Activated naive CD8-positive, alpha-beta T cell treated with anti-CD3 and anti-CD28 coated beads, Interleukin-2, amount 10 ng/mL, durations not matched to agents 7 days and 5 days (primary cell): Measurements from ENCODE around the gene B4GALT3. TPM values are rescaled to one million over a fixed set of nuclear protein-coding genes. Genes with fewer than 3 reads are reported as not detected.
A peak's percentile ranks its signal among the peaks of the same experiment; 100 is the strongest.

ENCODE experiments used
- ATAC-seq: fragments of 150-1000 bp; cut with Tn5 transposase; one replicate; pipeline ENCODE4 v1.10.0; 2021; ENCODE audit warnings: low read depth, moderate library complexity
- POLR2A ChIA-PET: fragments of 350-600 bp; sonication (Branson Sonifier 250); formaldehyde crosslinking; loops from one replicate; lab custom pipeline; 2021; ENCODE audit warnings: antibody characterized with exemption; lab: Charles Lee
- DNase-seq: peaks from one replicate; pipeline ENCODE4 v3.0.0; 2021
- H3K27ac Mint-ChIP-seq: one replicate; pipeline ENCODE4 v1.8.0; 2022; ENCODE audit warnings: mild to moderate bottlenecking, mixed read lengths
- H3K27me3 Mint-ChIP-seq: one replicate; pipeline ENCODE4 v1.8.0; 2022; ENCODE audit warnings: mild to moderate bottlenecking, moderate library complexity, mixed read lengths
- H3K36me3 Mint-ChIP-seq: one replicate; pipeline ENCODE4 v1.8.0; 2021; ENCODE audit warnings: mild to moderate bottlenecking, mixed read lengths
- H3K4me1 Mint-ChIP-seq: one replicate; pipeline ENCODE4 v1.8.0; 2021; ENCODE audit warnings: mixed read lengths
- H3K4me3 Mint-ChIP-seq: one replicate; pipeline ENCODE4 v1.8.0; 2022; ENCODE audit warnings: mild to moderate bottlenecking, moderate library complexity, mixed read lengths
- H3K9me3 Mint-ChIP-seq: one replicate; pipeline ENCODE4 v1.8.0; 2021; ENCODE audit warnings: mixed read lengths
- total RNA-seq, 2 experiments: library from RNA; stranded (reverse); gene quantifications; one replicate each; pipeline ENCODE4 v1.2.3, GENCODE V29; 2021

Gene B4GALT3
- total RNA-seq, 2 experiments from 2014 or later, result 54.5 to 54.8 TPM

DNA sequence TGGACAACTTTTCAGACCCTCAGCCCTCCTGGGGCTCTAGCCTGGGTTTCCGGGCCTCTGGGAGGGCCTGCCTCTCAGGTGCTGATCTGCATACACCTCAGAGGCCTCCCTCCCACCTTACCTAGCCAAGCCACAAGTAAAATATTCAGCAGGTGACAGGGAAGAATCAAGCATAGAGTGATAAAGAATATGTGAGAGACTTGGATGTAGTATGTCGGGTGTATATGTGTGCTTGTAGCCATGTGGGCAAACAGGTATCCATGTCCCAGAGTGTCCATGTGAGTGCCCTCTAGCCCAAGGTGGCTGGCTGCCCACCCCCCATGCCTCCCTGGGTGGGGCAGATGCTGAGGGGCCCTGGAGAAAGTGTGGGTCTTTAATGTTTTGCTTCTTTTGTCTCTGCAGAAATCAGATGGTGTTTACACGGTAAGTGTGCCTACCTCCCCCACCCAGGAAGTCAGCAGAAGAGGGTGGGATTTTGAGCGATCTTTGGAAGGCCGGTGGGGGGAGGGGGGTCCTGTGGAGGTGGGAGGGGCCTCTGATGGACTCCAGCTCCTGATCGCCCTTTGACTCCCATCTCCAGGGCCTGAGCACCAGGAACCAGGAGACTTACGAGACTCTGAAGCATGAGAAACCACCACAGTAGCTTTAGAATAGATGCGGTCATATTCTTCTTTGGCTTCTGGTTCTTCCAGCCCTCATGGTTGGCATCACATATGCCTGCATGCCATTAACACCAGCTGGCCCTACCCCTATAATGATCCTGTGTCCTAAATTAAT, 41.2 kb upstream of the B4GALT3 start:
- peak overlapping the region; percentile 69 for H3K27ac Mint-ChIP-seq
- H3K4me1 Mint-ChIP-seq, result peaks cover 53% of the 10 kb centered on the region
- peaks cover 20% of the 10 kb centered on the region for H3K36me3 Mint-ChIP-seq
- no peaks in the 10 kb centered on the region for H3K27me3 Mint-ChIP-seq
- no peaks in the 10 kb centered on the region for H3K9me3 Mint-ChIP-seq
- POLR2A ChIA-PET, result interaction anchor here (0.6 to 2.9 kb wide), 4 partner anchors 16 to 205 kb away, joined by 3 to 13 read pairs (median 3); partner anchors contain the start of gene NDUFS2
- H3K4me3 Mint-ChIP-seq, result peak overlapping the region; percentile 22
- no peak for DNase-seq
- no peak for ATAC-seq

DNA sequence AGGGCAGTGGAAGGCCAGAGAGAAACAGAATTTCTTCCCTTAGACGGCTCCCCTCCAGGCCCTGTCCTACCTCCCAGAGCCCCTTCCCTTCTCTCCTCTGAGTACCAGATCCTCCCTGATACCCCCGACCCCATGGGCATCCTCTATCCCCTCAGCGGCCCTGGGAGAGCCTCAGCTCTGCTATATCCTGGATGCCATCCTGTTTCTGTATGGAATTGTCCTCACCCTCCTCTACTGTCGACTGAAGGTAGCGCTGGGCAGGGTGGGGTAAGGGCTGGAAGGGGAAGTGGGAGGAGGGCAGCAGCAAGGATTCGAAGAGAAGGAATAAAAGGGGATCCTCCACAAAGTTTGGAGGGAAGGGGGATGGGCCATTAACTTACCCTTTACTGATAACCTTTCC, 40.5 kb upstream of the B4GALT3 start:
- Mint-ChIP-seq H3K4me3 (peak overlapping the region; percentile 33), H3K4me1 (peaks cover 54% of the 10 kb centered on the region), H3K27ac (peak overlapping the region; percentile 69), H3K27me3 (no peaks in the 10 kb centered on the region), H3K36me3 (peaks cover 26% of the 10 kb centered on the region), H3K9me3 (no peaks in the 10 kb centered on the region)
- POLR2A ChIA-PET, result interaction anchor here (2.9 kb wide), 1 partner anchor 16 kb away, joined by 13 read pairs; the partner anchor contains the start of gene NDUFS2
- ATAC-seq (no peak), DNase-seq (no peak)

DNA sequence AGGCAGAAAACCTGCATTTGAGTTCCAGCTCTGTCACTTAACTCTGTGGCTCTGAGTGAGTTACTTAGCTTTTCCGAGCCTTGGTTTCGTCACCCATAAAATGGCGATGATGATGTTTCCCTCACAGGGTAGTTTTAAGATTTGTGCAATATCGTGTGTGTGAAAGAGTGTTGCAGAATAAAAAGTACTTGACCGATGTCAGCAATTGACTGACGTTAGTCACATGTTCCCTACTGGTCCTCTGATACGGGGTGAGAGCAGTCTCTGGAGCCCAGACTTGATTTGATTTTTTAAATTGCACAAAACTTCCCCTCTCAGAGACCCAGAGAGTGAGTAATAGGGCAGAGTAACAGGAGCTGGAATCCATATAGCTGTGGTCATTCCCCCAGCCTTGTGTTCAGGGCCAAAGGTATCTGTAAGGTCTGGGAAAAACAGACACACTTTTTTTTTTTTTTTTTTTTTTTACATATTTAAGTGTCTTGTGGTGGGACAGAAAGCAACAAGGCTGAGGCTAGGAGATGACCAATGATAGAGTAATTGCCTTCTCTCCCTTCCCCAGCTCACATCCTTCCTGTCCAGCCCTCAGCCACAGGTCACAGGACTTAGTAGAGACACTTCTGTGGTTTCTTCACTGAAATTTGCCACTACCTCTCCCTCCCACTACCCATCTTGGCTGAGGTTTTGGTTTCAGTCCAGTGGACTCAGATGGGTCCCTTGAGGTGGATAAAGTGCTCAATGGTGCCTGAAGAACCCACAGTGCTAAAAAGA, 39.8 kb upstream of the B4GALT3 start:
- ATAC-seq, result peak; percentile 31

DNA sequence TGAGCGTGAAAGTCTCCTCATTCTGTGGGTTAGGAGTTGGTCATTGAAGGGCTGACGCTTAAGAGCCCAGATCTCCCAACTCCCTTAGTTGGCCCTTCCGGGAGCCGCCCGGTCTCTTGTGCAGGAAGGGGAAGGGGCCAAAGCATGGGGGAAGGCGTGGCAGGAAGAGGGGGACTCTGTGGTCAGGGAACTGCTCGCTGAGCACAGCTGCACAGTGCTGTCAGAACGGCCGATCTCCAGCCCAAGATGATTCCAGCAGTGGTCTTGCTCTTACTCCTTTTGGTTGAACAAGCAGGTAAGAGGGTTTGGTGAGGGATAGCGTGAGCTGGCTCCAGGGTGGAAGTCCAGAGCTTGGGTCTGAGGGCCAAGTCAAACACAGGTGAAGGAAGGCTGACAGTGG, 37.8 kb upstream of the B4GALT3 start, which contains the start of gene FCER1G:
Gene FCER1G, plus strand, starts transcription at position 220 of the 400 bp plus-strand sequence. Its CDS starts 27 bp downstream, at position 247.
- Mint-ChIP-seq H3K27me3 (no peaks in the 10 kb centered on the region), H3K4me3 (peak within 1 kb of the TSS; percentile 90), H3K4me1 (peaks cover 47% of the 10 kb centered on the region), H3K9me3 (no peaks in the 10 kb centered on the region), H3K36me3 (peaks cover 32% of the 10 kb centered on the region), H3K27ac (peak within 1 kb of the TSS; percentile 92)
- DNase-seq, result no peak
- ATAC-seq, result peak; percentile 13
- POLR2A ChIA-PET, result interaction anchor here (0.6 to 2.5 kb wide), 7 partner anchors 9 to 447 kb away, joined by 3 to 17 read pairs (median 3); partner anchors contain the start of genes NDUFS2 and TOMM40L

More for the DNA sequence above, 39.8 kb upstream of the B4GALT3 start:
- POLR2A ChIA-PET, result interaction anchor here (0.7 to 1.1 kb wide), 5 partner anchors 11 to 28 kb away, joined by 3 read pairs; partner anchors contain the start of gene ADAMTS4
- Mint-ChIP-seq H3K27me3 (no peaks in the 10 kb centered on the region), H3K36me3 (peaks cover 26% of the 10 kb centered on the region), H3K4me3 (peak overlapping the region; percentile 81), H3K27ac (peak overlapping the region; percentile 89), H3K9me3 (no peaks in the 10 kb centered on the region), H3K4me1 (peaks cover 54% of the 10 kb centered on the region)
- no peak for DNase-seq

DNA sequence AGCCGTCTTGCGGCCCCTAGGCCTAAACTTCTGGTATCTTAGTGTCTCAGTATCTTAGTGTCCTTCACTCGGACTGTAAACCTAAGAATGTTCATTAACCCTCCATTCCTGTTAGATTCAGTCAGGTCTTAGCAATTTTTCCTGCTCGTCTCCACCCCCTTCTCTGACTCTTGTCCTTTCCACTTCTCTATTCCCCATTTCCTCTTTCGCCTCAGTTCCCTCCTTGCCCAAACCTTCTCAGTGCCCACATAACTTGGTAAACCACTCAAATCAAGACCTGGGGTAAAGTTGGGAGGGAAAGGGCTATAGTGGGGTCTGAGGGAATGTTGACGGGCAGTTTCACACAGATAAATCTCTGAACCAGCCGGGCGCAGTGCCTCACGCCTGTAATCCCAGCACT, 37.1 kb upstream of the B4GALT3 start:
- no peak for DNase-seq
- POLR2A ChIA-PET, result interaction anchor here (1.3 to 2.5 kb wide), 3 partner anchors 11 to 47 kb away, joined by 3 to 17 read pairs (median 8); partner anchors contain the start of genes NDUFS2 and TOMM40L
- H3K27me3 Mint-ChIP-seq, result no peaks in the 10 kb centered on the region
- H3K36me3 Mint-ChIP-seq, result peaks cover 35% of the 10 kb centered on the region
- peak overlapping the region; percentile 90 for H3K4me3 Mint-ChIP-seq
- H3K4me1 Mint-ChIP-seq, result peaks cover 51% of the 10 kb centered on the region
- no peak for ATAC-seq
- H3K27ac Mint-ChIP-seq, result peak overlapping the region; percentile 72
- H3K9me3 Mint-ChIP-seq, result no peaks in the 10 kb centered on the region

DNA sequence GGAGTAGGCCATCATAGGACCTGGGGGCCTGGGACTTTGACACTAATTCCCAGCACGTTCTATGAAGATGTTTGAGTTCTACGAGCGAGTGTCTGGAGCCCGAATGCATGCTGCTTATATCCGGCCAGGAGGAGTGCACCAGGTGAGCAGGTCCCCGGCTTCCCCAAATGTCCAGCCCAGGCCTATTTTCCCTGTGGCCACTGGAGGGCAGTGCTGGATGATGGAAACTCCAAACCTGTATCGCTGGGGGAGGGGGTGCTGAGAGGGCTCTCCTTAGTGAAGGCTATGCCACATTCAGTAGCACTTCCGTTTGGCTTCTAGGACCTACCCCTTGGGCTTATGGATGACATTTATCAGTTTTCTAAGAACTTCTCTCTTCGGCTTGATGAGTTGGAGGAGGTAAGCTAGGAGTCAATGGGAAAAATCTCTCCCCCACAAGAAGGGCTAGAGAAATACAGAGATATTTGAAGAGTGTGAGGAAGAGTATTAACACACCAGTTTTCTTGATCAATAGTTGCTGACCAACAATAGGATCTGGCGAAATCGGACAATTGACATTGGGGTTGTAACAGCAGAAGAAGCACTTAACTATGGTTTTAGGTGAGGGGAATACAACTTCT, 32.6 kb upstream of the B4GALT3 start:
- Mint-ChIP-seq H3K27me3 (no peaks in the 10 kb centered on the region), H3K4me3 (no peak overlapping the region), H3K9me3 (no peaks in the 10 kb centered on the region), H3K27ac (peak overlapping the region; percentile 47), H3K4me1 (peaks cover 42% of the 10 kb centered on the region), H3K36me3 (peaks cover 46% of the 10 kb centered on the region)
- DNase-seq, result peak; percentile 70
- POLR2A ChIA-PET, result interaction anchor here (1.3 kb wide), 1 partner anchor 16 kb away, joined by 6 read pairs; no protein-coding TSS in a partner anchor
- peak; percentile 79 for ATAC-seq

DNA sequence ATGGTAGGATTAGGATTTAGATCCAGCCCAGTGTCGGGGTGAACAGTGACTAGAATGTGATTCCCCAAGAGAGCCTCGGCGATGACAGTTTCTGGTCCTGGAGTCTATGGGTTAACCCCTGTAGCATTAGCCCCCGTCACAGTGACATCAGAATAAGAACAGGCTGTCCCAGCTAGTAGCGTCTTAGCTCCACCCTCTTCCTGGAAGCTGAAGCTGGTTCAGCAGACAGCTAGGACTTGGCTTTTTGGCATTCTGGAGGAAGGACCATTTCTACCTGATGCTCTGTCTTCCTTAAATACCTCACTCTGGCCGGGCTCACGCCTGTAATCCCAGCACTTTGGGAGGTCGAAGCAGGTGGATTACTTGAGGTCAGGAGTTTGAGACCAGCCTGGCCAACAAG, 29.9 kb upstream of the B4GALT3 start:
- no peaks in the 10 kb centered on the region for H3K9me3 Mint-ChIP-seq
- H3K4me3 Mint-ChIP-seq, result no peak overlapping the region
- no peaks in the 10 kb centered on the region for H3K27me3 Mint-ChIP-seq
- DNase-seq (no peak), ATAC-seq (no peak)
- H3K36me3 Mint-ChIP-seq, result peaks cover 36% of the 10 kb centered on the region
- POLR2A ChIA-PET, result no interaction called here
- peak overlapping the region; percentile 35 for H3K27ac Mint-ChIP-seq
- H3K4me1 Mint-ChIP-seq, result peaks cover 44% of the 10 kb centered on the region

DNA sequence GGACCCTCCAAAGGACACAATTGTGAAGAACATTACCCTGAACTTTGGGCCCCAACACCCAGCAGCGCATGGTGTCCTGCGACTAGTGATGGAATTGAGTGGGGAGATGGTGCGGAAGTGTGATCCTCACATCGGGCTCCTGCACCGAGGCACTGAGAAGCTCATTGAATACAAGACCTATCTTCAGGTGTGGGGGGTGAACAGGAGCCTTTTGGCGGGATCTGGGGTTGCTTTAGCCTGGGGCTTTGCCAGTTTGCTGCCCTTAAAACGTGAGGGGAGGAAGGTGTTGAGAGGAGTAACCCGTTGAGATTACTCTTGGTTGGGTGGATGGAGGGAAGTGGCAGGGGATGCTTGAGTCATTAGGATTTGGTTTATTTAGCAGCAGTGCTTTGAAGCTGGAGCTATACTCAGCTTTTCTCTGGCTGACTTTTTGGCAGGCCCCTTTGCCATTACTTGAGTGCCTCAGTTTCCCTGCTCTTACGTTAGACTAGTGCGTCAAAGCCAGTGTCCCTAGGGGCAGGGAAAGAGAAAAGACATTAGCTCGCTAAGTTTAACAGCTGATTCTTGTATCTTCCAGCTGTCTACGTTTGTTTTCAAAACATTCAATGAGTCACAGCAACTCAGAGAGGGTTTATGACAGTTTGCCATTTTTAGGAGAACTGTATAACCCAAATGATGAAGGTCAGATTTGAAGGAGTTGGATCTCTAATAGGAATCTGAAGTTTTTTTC, 29.3 kb upstream of the B4GALT3 start:
- H3K4me1 Mint-ChIP-seq, result peaks cover 45% of the 10 kb centered on the region
- peaks cover 32% of the 10 kb centered on the region for H3K36me3 Mint-ChIP-seq
- no peak overlapping the region for H3K4me3 Mint-ChIP-seq
- peak overlapping the region; percentile 53 for H3K27ac Mint-ChIP-seq
- no peaks in the 10 kb centered on the region for H3K27me3 Mint-ChIP-seq
- no peak for ATAC-seq
- no peak for DNase-seq
- POLR2A ChIA-PET, result interaction anchor here (0.7 to 1.1 kb wide), 3 partner anchors 9 to 24 kb away, joined by 3 read pairs; partner anchors contain the start of gene FCER1G
- H3K9me3 Mint-ChIP-seq, result no peaks in the 10 kb centered on the region

DNA sequence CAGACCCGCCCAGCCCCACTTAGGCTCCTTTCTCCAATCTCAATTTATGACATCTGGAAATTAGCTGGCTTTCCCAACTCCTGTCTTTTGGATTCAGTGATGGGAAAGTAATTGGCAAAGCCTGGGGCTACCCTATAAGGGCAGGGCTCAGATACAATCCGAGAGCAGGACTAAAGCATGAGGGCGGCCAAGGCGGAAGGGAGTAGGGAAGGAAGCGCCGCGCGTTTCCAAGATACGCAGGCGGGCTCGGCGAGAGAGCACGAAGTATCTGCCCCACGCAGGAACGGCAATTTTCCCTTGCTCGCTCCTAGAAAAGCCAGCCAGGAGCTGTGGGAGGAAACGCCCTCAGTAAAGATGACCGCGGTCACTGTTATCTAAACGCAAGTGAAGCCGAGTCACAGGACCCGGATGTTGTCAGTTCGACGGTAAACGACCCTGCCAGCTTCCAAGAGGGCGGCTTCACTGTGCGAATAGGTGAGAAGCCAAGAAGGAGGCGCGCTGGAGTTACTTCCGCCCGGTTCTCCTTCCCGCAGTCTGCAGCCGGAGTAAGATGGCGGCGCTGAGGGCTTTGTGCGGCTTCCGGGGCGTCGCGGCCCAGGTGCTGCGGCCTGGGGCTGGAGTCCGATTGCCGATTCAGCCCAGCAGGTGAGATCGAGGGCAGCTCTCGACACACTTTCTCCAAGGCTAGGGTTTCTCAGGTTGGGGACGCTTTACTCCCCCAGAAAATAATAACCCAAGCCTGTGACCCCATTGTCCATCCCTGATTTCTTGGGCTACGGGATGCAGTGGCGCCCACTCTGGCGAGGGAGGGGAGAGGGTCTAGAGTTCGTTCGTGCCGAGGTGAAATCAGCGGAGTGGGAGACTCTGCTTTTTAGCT, 24.8 kb upstream of the B4GALT3 start, which contains the start of gene NDUFS2:
Gene NDUFS2, plus strand, starts transcription at position 532 of the 877 bp plus-strand sequence. Its CDS starts 19 bp downstream, at position 551.
- POLR2A ChIA-PET, result interaction anchor here (0.7 to 4.9 kb wide), 22 partner anchors 9 to 188 kb away, joined by 3 to 53 read pairs (median 10); partner anchors contain the start of genes APOA2, B4GALT3, FCER1G and PPOX
- DNase-seq (peak; percentile 86), ATAC-seq (peak; percentile 99)
- Mint-ChIP-seq H3K27ac (peak within 1 kb of the TSS; percentile 97), H3K27me3 (no peaks in the 10 kb centered on the region), H3K9me3 (no peaks in the 10 kb centered on the region), H3K4me1 (peaks cover 61% of the 10 kb centered on the region), H3K4me3 (peak within 1 kb of the TSS; percentile 96), H3K36me3 (peaks cover 21% of the 10 kb centered on the region)

DNA sequence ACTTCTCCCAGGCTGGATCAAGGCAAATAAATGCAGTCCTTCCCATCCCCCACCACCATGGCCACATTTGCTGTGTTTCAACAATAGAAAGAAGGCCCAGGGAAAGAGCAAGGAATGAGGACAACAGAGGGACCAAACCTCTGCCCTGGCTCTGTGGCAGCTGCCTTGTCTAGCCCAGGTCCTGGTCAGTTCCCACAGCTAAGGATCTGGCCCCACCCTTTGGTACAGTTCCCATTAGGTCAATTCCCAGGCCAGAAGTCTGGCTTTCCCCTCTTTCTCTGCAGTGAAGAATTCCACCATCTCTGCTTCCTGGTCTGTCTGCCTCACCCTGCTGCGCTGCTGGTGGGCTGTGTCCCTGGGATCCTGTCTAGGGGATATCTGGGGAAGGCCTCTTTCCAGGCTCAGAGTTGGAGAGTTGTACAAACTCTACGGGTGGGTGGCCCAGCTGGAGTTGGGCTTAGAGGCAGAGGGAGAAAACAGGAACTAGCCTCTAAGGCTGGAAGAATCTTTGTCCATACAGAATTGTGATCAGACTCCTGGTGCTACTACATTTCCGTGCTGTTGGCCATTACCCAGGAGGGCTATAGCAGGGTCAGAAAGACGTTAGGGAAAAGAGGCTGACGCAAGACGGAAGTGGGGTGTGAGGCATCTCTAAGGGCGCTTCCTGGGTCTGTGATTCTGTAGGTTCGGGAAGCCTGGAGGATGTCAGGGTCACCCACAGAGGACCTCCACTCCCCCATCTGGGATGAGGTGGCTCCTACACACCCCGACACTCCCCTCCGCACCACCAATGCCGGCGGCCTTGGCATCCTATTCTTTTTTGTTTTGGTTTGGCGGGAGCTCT, 23.9 kb upstream of the B4GALT3 start:
- DNase-seq (no peak), ATAC-seq (no peak)
- H3K27me3 Mint-ChIP-seq, result no peaks in the 10 kb centered on the region
- peaks cover 60% of the 10 kb centered on the region for H3K4me1 Mint-ChIP-seq
- POLR2A ChIA-PET, result interaction anchor here (0.7 to 4.9 kb wide), 21 partner anchors 8 to 189 kb away, joined by 3 to 53 read pairs (median 11); partner anchors contain the start of genes APOA2, B4GALT3, FCER1G and PPOX
- no peaks in the 10 kb centered on the region for H3K9me3 Mint-ChIP-seq
- peak overlapping the region; percentile 97 for H3K27ac Mint-ChIP-seq
- peak overlapping the region; percentile 96 for H3K4me3 Mint-ChIP-seq
- peaks cover 17% of the 10 kb centered on the region for H3K36me3 Mint-ChIP-seq
